PC-3 (cell line): Measurements from ENCODE around the gene CUEDC1.

Experiments
- EZH2phosphoT487 ChIP-seq: fragments of 300-600 bp; sonication (generic); IDR thresholded peaks from 2 replicates; pipeline ENCODE4 v1.6.1; 2018; ENCODE audit warnings: mild to moderate bottlenecking, antibody characterized with exemption, low read length, borderline replicate concordance
- TF ChIP-seq, protein P1 (sequence below): fragments of 300-600 bp; sonication (generic); conservative IDR thresholded peaks from 2 replicates; pipeline ENCODE4 v1.5.1; 2017; ENCODE audit warnings: antibody characterized with exemption, low read depth, mild to moderate bottlenecking, low read length

DNA sequence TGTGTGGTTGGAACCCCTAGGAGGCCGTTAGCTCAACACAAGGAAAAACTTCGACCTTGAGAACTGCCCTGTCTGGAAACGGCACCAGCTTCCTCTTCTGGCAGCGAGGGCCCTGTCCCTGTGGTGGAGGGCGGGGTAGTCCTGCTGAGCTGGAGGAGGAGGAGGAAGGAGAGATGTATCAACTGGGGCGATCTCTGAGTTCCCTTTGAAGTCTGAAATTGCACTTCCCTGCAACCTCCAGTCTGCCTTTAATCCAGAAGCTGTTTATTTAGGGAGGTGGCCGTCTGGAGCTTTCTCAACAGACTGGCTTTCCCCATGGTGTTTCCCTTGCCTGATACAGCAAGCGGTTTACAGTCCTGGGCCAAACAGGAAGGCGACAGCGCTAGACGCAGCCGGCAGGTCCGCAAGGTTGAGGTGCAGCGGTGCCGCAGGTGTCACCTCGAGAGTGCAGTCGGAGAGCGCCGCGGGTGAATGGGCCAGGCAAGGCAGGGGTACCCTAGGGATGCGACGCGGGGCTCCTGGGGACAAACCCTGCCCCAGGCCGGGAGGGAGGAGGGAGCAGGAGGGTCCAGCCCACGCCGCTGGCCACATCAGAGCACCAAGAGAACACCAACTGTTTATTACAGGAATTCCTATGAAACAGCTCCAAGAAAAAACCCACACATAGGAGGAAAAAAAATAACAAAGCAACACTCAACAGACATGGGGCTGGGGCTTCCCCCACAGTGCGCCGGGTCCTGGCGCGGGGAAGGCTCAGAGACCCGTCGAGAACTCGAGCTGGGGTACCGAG lies 94.0 kb downstream of the CUEDC1 start:
- TF ChIP-seq, protein P1, sequence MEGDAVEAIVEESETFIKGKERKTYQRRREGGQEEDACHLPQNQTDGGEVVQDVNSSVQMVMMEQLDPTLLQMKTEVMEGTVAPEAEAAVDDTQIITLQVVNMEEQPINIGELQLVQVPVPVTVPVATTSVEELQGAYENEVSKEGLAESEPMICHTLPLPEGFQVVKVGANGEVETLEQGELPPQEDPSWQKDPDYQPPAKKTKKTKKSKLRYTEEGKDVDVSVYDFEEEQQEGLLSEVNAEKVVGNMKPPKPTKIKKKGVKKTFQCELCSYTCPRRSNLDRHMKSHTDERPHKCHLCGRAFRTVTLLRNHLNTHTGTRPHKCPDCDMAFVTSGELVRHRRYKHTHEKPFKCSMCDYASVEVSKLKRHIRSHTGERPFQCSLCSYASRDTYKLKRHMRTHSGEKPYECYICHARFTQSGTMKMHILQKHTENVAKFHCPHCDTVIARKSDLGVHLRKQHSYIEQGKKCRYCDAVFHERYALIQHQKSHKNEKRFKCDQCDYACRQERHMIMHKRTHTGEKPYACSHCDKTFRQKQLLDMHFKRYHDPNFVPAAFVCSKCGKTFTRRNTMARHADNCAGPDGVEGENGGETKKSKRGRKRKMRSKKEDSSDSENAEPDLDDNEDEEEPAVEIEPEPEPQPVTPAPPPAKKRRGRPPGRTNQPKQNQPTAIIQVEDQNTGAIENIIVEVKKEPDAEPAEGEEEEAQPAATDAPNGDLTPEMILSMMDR, result no peak
- TF ChIP-seq EZH2phosphoT487, result no peak
